HCT116 (cell line): Measurements from ENCODE around the gene FGG. TPM values are rescaled to one million over a fixed set of nuclear protein-coding genes. Genes with fewer than 3 reads are reported as not detected.

Experiments
- ATAC-seq: fragments of 200-7000 bp; cut with Tn5 transposase; 2 replicates; pipeline ENCODE4 v1.9.1; 2020; ENCODE audit warnings: mild to moderate bottlenecking, moderate library complexity
- BruUV-seq: library from RNA; stranded (reverse); fragments of 400-500 nt; replicated peaks from 2 replicates; lab custom pipeline; 2021; lab: Mats Ljungman, UMichigan
- CTCF ChIA-PET: fragments of 300-600 bp; sonication (Branson Sonifier 250); formaldehyde crosslinking; loops from one replicate; lab custom pipeline; 2021; ENCODE audit warnings: antibody characterized with exemption; lab: Charles Lee
- POLR2A ChIA-PET: fragments of 300-600, 350-600 bp; sonication (Branson Sonifier 250); formaldehyde crosslinking; loops from one replicate; lab custom pipeline; 2021; ENCODE audit warnings: antibody characterized with exemption; lab: Charles Lee
- RAD21 ChIA-PET, 2 experiments: fragments of 300-600 bp; sonication (Branson Sonifier 250); formaldehyde crosslinking; loops; one replicate each; lab custom pipeline; 2023; ENCODE audit warnings: low total read pairs in 2 of 2; ENCODE audit not compliant: uncharacterized antibody in 2 of 2, unreplicated experiment in 2 of 2, low non-redundant PET in 1 of 2; lab: Charles Lee
- DNase-seq: peaks from one replicate; pipeline ENCODE4 v3.0.0-alpha.2; 2010; ENCODE audit warnings: low read depth, low spot score
- H2AFZ ChIP-seq: fragments of 200-600 bp; shearing (Covaris generic), sonication (generic); 2 replicates; pipeline ENCODE4 v1.6.1; 2017; ENCODE audit warnings: low read depth, mixed run types, mixed read lengths, antibody characterized with exemption, low read length; ENCODE audit not compliant: poor library complexity, severe bottlenecking
- H3K27ac ChIP-seq: 2 replicates; pipeline ENCODE4 v1.5.1; 2012; ENCODE audit warnings: low read depth, low read length
- H3K27me3 ChIP-seq: fragments of 200-600 bp; sonication (generic); 2 replicates; pipeline ENCODE4 v1.6.1; 2016; ENCODE audit warnings: mixed run types, low read length, mixed read lengths; ENCODE audit not compliant: insufficient read depth
- H3K36me3 ChIP-seq, 2 experiments: fragments of 200-500 bp in 1 of 2; fragments of 200-600 bp in 1 of 2; sonication (Bioruptor generic) in 1 of 2; sonication (generic) in 1 of 2; 2 replicates each; pipeline versions ENCODE4 v1.5.1 to v1.6.1; 2014 to 2016; ENCODE audit warnings: low read length in 2 of 2, inconsistent platforms in 1 of 2, mixed read lengths in 1 of 2, mixed run types in 1 of 2; ENCODE audit not compliant: insufficient read depth in 2 of 2, control insufficient read depth in 1 of 2
- H3K4me1 ChIP-seq, 2 experiments: fragments of 200-600 bp in 1 of 2; sonication (generic) in 1 of 2; 2 replicates each; pipeline versions ENCODE4 v1.5.1 to v1.6.1; 2012 to 2017; ENCODE audit warnings: low read length in 2 of 2, inconsistent platforms in 1 of 2, mild to moderate bottlenecking in 1 of 2, mixed read lengths in 1 of 2, mixed run types in 1 of 2, moderate library complexity in 1 of 2; ENCODE audit not compliant: insufficient read depth in 2 of 2, control insufficient read depth in 1 of 2
- H3K4me2 ChIP-seq: fragments of 200-600 bp; sonication (generic); 2 replicates; pipeline ENCODE4 v1.6.1; 2017; ENCODE audit warnings: mixed run types, low read length, mixed read lengths
- H3K4me3 ChIP-seq, 2 experiments: fragments of 200-600 bp in 1 of 2; sonication (generic) in 1 of 2; replicated peaks in 1 of 2; 2 replicates each; pipeline ENCODE4 v1.5.1; 2011 to 2016; ENCODE audit warnings: low read length in 2 of 2, control low read depth in 1 of 2, low read depth in 1 of 2, mild to moderate bottlenecking in 1 of 2, mixed read lengths in 1 of 2, mixed run types in 1 of 2
- H3K79me2 ChIP-seq: fragments of 200-600 bp; sonication (generic); 2 replicates; pipeline ENCODE4 v1.6.1; 2017; ENCODE audit warnings: mild to moderate bottlenecking, mixed run types, low read length, moderate library complexity, mixed read lengths; ENCODE audit not compliant: insufficient read depth
- H3K9ac ChIP-seq: fragments of 200-600 bp; sonication (generic); 2 replicates; pipeline ENCODE4 v1.6.1; 2016; ENCODE audit warnings: low read length, mixed read lengths
- H3K9me2 ChIP-seq: fragments of 200-600 bp; sonication (generic), shearing (Covaris generic); 2 replicates; pipeline ENCODE4 v1.6.1; 2017; ENCODE audit warnings: mixed run types, mild to moderate bottlenecking, moderate library complexity; ENCODE audit not compliant: insufficient read depth
- H3K9me3 ChIP-seq, 2 experiments: fragments of 200-500 bp in 1 of 2; fragments of 200-600 bp in 1 of 2; sonication (Bioruptor generic) in 1 of 2; sonication (generic) in 1 of 2; 2 replicates each; pipeline ENCODE4 v1.6.1; 2014 to 2017; ENCODE audit warnings: low read length in 2 of 2, mixed read lengths in 2 of 2, inconsistent platforms in 1 of 2, low read depth in 1 of 2, mild to moderate bottlenecking in 1 of 2, mixed run types in 1 of 2, moderate library complexity in 1 of 2; ENCODE audit not compliant: control insufficient read depth in 1 of 2, insufficient read depth in 1 of 2
- H4K20me1 ChIP-seq: fragments of 200-600 bp; sonication (generic), shearing (Covaris generic); 2 replicates; pipeline ENCODE4 v1.6.1; 2017; ENCODE audit warnings: mixed run types, mild to moderate bottlenecking, moderate library complexity; ENCODE audit not compliant: insufficient read depth
- CBX3 ChIP-seq: IDR thresholded peaks from 2 replicates; pipeline ENCODE4 v1.6.1; 2012; ENCODE audit warnings: low read depth
- CEBPB ChIP-seq: IDR thresholded peaks from 2 replicates; pipeline ENCODE4 v1.6.1; 2012; ENCODE audit warnings: low read depth
- JUND ChIP-seq: IDR thresholded peaks from 2 replicates; pipeline ENCODE4 v1.6.1; 2012
- RAD21 ChIP-seq: IDR thresholded peaks from 2 replicates; pipeline ENCODE4 v1.6.1; 2012; ENCODE audit warnings: low read depth, mild to moderate bottlenecking
- YY1 ChIP-seq: IDR thresholded peaks from 2 replicates; pipeline ENCODE4 v1.6.1; 2011; ENCODE audit warnings: low read length, low read depth, moderate library complexity, mild to moderate bottlenecking; ENCODE audit not compliant: insufficient replicate concordance; ENCODE audit errors: extremely low read depth
- intact Hi-C: fragments of 100-400 bp; cut with micrococcal nuclease; formaldehyde crosslinking; loops from 2 replicates; pipeline ENCODE4 v1.10.0; 2022
- total RNA-seq: library from RNA; stranded (reverse); gene quantifications from one replicate; pipeline ENCODE4 v1.2.1, GENCODE V29; 2021; ENCODE audit not compliant: unreplicated experiment
- TF ChIP-seq, protein P1 (sequence below), 3 experiments: fragments of 200-600 bp in 1 of 3; sonication (generic) in 1 of 3; IDR thresholded peaks in 2 of 3; conservative IDR thresholded peaks in 1 of 3; 2 replicates each; pipeline ENCODE4 v1.5.1; 2012 to 2017; ENCODE audit warnings: low read depth in 2 of 3, low read length in 2 of 3, antibody characterized with exemption in 1 of 3, borderline replicate concordance in 1 of 3, control low read depth in 1 of 3, mild to moderate bottlenecking in 1 of 3, mixed read lengths in 1 of 3, mixed run types in 1 of 3, moderate library complexity in 1 of 3; ENCODE audit not compliant: insufficient read depth in 1 of 3

Gene FGG
- total RNA-seq, 1 experiment from 2014 or later: 2.7 TPM

DNA sequence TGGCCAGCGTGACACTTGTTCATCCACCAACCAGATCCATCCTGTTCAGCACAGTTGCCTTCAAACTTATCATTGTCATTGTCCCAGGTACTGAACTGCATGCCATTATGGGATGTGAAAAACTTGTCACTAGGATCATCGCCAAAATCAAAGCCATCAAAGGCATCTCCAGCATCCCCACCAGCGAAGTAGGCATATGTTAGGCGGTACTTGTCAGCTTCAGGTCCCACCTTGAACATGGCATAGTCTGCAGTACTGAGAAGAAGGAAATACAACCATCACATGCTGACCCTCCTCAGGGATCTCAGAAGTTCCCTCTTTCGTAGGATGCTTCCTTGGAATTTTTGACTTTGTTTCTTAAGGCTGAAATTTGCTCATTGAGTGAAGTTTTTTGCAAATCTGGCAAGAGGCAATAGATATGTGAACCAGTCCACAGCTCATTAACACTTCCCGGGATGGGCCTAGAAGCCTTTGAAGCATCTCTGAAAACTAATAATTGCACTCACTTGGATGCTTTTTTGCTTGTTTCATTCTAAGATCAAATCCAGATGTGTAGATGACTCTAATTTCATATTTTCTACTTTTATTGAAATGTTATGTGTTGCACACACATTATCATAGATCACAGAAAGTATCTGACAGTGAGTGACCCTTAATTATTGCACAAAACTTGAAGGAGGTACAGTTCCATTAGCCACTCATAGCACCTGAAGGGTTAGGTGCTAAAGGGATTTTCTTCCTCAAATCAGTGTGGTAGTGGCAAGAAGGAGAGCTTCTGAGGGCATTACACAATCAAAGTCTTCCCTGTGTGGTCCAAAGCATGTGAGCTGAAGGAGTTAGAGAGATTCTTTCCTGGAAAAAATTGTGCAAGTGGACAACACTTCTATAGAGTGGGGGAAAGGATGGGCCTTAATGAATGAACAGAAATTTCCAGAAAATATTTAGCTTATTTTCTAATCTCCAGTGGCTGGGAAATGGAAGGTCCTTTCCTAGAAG is 5.4 kb downstream of the FGG start:
- no peaks in the 10 kb centered on the region for H4K20me1 ChIP-seq
- H3K9ac ChIP-seq: no peak overlapping the region
- no peaks in the 10 kb centered on the region for H3K27me3 ChIP-seq
- no peak overlapping the region for H3K4me3 ChIP-seq
- no peaks in the 10 kb centered on the region for H3K79me2 ChIP-seq
- TF ChIP-seq RAD21 (no peak), YY1 (no peak), JUND (no peak), CEBPB (no peak), CBX3 (no peak)
- TF ChIP-seq, protein P1, sequence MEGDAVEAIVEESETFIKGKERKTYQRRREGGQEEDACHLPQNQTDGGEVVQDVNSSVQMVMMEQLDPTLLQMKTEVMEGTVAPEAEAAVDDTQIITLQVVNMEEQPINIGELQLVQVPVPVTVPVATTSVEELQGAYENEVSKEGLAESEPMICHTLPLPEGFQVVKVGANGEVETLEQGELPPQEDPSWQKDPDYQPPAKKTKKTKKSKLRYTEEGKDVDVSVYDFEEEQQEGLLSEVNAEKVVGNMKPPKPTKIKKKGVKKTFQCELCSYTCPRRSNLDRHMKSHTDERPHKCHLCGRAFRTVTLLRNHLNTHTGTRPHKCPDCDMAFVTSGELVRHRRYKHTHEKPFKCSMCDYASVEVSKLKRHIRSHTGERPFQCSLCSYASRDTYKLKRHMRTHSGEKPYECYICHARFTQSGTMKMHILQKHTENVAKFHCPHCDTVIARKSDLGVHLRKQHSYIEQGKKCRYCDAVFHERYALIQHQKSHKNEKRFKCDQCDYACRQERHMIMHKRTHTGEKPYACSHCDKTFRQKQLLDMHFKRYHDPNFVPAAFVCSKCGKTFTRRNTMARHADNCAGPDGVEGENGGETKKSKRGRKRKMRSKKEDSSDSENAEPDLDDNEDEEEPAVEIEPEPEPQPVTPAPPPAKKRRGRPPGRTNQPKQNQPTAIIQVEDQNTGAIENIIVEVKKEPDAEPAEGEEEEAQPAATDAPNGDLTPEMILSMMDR (IDR thresholded peaks at IDR 0.05 in 2 of 3, conservative IDR thresholded peaks at IDR 0.05 in 1 of 3; ENCODE audit: borderline replicate concordance in 1 of 3, insufficient read depth in 1 of 3, low read depth in 2 of 3, low read length in 2 of 3): no peak
- TF ChIP-seq, all 23 proteins: peak for 0
- no peaks in the 10 kb centered on the region for H3K36me3 ChIP-seq
- CTCF ChIA-PET: interaction anchor here (1.1 kb wide), 1 partner anchor 13 kb away, joined by 3 read pairs; no protein-coding TSS in a partner anchor
- intact Hi-C loops: no loop called here
- no peak overlapping the region for H3K4me2 ChIP-seq
- no peak for ATAC-seq
- BruUV-seq: no TSS peak
- DNase-seq: no peak
- no peak overlapping the region for H3K27ac ChIP-seq
- POLR2A ChIA-PET: interaction anchor here (0.9 kb wide), 1 partner anchor 9 kb away, joined by 3 read pairs; no protein-coding TSS in a partner anchor
- no peaks in the 10 kb centered on the region for H3K9me3 ChIP-seq
- RAD21 ChIA-PET: no interaction called here
- H3K9me2 ChIP-seq: peaks cover 3% of the 10 kb centered on the region; the same call in 1 of the 2 replicates
- no peak overlapping the region for H2AFZ ChIP-seq
- peaks cover 3 to 11% of the 10 kb centered on the region in 2 experiments; a peak in 3 of 4 replicates for H3K4me1 ChIP-seq
